Measurements from ENCODE around the gene AUNIP. TPM values are rescaled to one million over a fixed set of nuclear protein-coding genes. Genes with fewer than 3 reads are reported as not detected.

AUNIP gene
- total and polyA plus RNA-seq, 2 donors from 2014 or later = 0.38 TPM; not detected in 1

GRCh38 chr1:25797939-25798338 is 61.3 kb downstream of the AUNIP start:
- peaks cover 0 to 34% (median 14%) of the 10 kb centered on the region in 3 donors for H3K4me1 ChIP-seq (ENCODE audit: control insufficient read depth in 2 of 3, insufficient read depth in 2 of 3, low read depth in 1 of 3, low read length in 3 of 3)
- no peaks in the 10 kb centered on the region for H3K36me3 ChIP-seq (ENCODE audit: control insufficient read depth in 2 of 3, insufficient read depth in 3 of 3, low read length in 3 of 3)
- no peak for DNase-seq
- no peak overlapping the region for H3K27ac ChIP-seq (ENCODE audit: low read depth in 2 of 2, low read length in 2 of 2)
- intact Hi-C loops (cut with DNase I) = loop anchor here (10.0 kb wide), 1 partner anchor 183 kb away; the partner anchor contains the start of gene MAN1C1
- no peaks in the 10 kb centered on the region for H3K27me3 ChIP-seq (ENCODE audit: control insufficient read depth, insufficient read depth, low read length)
- FAIRE-seq = no peak
- TF ChIP-seq CTCF (IDR thresholded peaks at IDR 0.05; ENCODE audit: borderline replicate concordance, extremely low read depth, insufficient read depth) = peak; percentile 13
- H3K9ac ChIP-seq (ENCODE audit: low read length in 3 of 3) = no peak overlapping the region
- H3K4me3 ChIP-seq (ENCODE audit: low read length in 3 of 3) = no peak overlapping the region
- H3K9me3 ChIP-seq (ENCODE audit: control insufficient read depth in 2 of 3, insufficient read depth in 1 of 3, low read length in 3 of 3) = no peaks in the 10 kb centered on the region

- H3K27me3 ChIP-seq (ENCODE audit: control insufficient read depth, insufficient read depth, low read length) = no peaks in the 10 kb centered on the region
- H3K9me3 ChIP-seq (ENCODE audit: control insufficient read depth in 2 of 3, insufficient read depth in 1 of 3, low read length in 3 of 3) = no peaks in the 10 kb centered on the region
- DNase-seq (peak; percentile 84 to 93 (median 89)), FAIRE-seq (no peak)
- peak overlapping the region in 1 of 2 donors; percentile 48 for H3K27ac ChIP-seq (ENCODE audit: low read depth in 2 of 2, low read length in 2 of 2)
- H3K4me3 ChIP-seq (ENCODE audit: low read length in 3 of 3) = no peak overlapping the region
- H3K36me3 ChIP-seq (ENCODE audit: control insufficient read depth in 2 of 3, insufficient read depth in 3 of 3, low read length in 3 of 3) = no peaks in the 10 kb centered on the region
- peaks cover 0 to 28% (median 10%) of the 10 kb centered on the region in 3 donors for H3K4me1 ChIP-seq (ENCODE audit: control insufficient read depth in 2 of 3, insufficient read depth in 2 of 3, low read depth in 1 of 3, low read length in 3 of 3)
- peak overlapping the region in 1 of 3 donors; percentile 65 for H3K9ac ChIP-seq (ENCODE audit: low read length in 3 of 3)
- intact Hi-C loops (cut with DNase I) = loop anchor here (10.0 kb wide), 1 partner anchor 182 kb away; the partner anchor contains the start of gene MAN1C1
- peak; percentile 93 for TF ChIP-seq CTCF (IDR thresholded peaks at IDR 0.05; ENCODE audit: borderline replicate concordance, extremely low read depth, insufficient read depth)
Measured at GRCh38 chr1:25796811-25797458, 62.3 kb downstream of the AUNIP start.

- peak overlapping the region in 1 of 2 donors; percentile 48 for H3K27ac ChIP-seq (ENCODE audit: low read depth in 2 of 2, low read length in 2 of 2)
Measured at GRCh38 chr1:25795946-25796810, 63.1 kb downstream of the AUNIP start.

More at GRCh38 chr1:25795946-25796810, 63.1 kb downstream of the AUNIP start:
- no peak for TF ChIP-seq CTCF (IDR thresholded peaks at IDR 0.05; ENCODE audit: borderline replicate concordance, extremely low read depth, insufficient read depth)
- intact Hi-C loops (cut with DNase I) = loop anchor here (10.0 kb wide), 1 partner anchor 181 kb away; the partner anchor contains the start of gene MAN1C1
- Histone ChIP-seq H3K4me3 (ENCODE audit: low read length in 3 of 3) (no peak overlapping the region), H3K9ac (ENCODE audit: low read length in 3 of 3) (peak overlapping the region in 1 of 3 donors; percentile 65), H3K36me3 (ENCODE audit: control insufficient read depth in 2 of 3, insufficient read depth in 3 of 3, low read length in 3 of 3) (no peaks in the 10 kb centered on the region), H3K9me3 (ENCODE audit: control insufficient read depth in 2 of 3, insufficient read depth in 1 of 3, low read length in 3 of 3) (no peaks in the 10 kb centered on the region), H3K27me3 (ENCODE audit: control insufficient read depth, insufficient read depth, low read length) (no peaks in the 10 kb centered on the region), H3K4me1 (ENCODE audit: control insufficient read depth in 2 of 3, insufficient read depth in 2 of 3, low read depth in 1 of 3, low read length in 3 of 3) (peaks cover 0 to 28% (median 10%) of the 10 kb centered on the region in 3 donors)
- FAIRE-seq (no peak), DNase-seq (no peak)

All from kidney (tissue), 14 donors.